Rectal smooth muscle tissue (tissue), 1 donor: Measurements from ENCODE around the gene TAF15.

Experiments
- H3K27ac ChIP-seq: one replicate; pipeline ENCODE4 v1.7.0; 2013; ENCODE audit warnings: low read depth, low read length, inconsistent platforms
- H3K27me3 ChIP-seq: one replicate; pipeline ENCODE4 v1.7.0; 2013; ENCODE audit warnings: low read length; ENCODE audit not compliant: control insufficient read depth, insufficient read depth
- H3K36me3 ChIP-seq: one replicate; pipeline ENCODE4 v1.7.0; 2013; ENCODE audit warnings: low read length; ENCODE audit not compliant: control insufficient read depth, insufficient read depth
- H3K4me1 ChIP-seq: one replicate; pipeline ENCODE4 v1.7.0; 2013; ENCODE audit warnings: low read length; ENCODE audit not compliant: control insufficient read depth, insufficient read depth
- H3K4me3 ChIP-seq: one replicate; pipeline ENCODE4 v1.7.0; 2013; ENCODE audit warnings: low read length
- H3K9ac ChIP-seq: one replicate; pipeline ENCODE4 v1.7.0; 2013; ENCODE audit warnings: low read length

Gene TAF15

DNA sequence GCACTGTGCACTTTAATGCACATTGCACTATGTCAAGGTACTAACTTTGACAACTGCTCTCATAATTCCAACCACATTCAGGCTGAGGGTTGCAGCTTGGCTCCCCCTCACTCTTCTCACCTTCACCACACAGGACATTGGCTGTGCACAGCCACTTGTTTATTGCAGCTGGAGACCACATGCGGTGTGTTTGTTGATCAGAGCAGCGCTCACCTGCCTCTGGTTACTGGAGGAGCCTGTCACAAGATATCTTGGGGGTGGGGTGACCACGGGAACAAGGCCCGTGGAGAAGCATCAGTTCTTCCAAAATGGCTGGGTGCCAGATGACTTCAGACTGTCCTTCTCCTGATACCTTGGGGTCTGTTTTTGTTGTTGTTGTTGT lies 81.5 kb downstream of the TAF15 start:
- Histone ChIP-seq H3K9ac (no peak overlapping the region), H3K4me1 (no peaks in the 10 kb centered on the region), H3K27ac (no peak overlapping the region), H3K36me3 (no peaks in the 10 kb centered on the region), H3K27me3 (no peaks in the 10 kb centered on the region), H3K4me3 (no peak overlapping the region)

DNA sequence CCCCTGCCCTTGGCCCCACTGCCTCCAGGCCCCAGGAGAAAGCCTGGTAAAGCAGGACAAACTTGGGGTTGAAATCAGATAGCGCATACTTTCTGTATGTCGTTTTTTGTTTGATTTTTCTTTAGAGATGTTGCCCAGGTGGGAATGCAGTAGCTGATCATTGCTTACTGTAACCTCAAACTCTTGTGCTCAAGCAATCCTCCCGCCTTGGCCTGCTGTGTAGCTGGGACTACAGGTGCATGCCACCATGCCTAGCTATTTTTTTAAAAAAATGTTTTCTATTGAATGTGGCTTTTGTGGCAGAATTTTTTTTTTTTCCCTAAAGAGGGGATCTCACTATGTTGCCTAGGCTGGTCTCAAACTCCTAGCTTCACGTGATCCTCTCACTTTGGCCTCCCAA lies 82.0 kb downstream of the TAF15 start:
- Histone ChIP-seq H3K27ac (no peak overlapping the region), H3K9ac (no peak overlapping the region), H3K4me1 (no peaks in the 10 kb centered on the region), H3K4me3 (no peak overlapping the region), H3K27me3 (no peaks in the 10 kb centered on the region), H3K36me3 (no peaks in the 10 kb centered on the region)

DNA sequence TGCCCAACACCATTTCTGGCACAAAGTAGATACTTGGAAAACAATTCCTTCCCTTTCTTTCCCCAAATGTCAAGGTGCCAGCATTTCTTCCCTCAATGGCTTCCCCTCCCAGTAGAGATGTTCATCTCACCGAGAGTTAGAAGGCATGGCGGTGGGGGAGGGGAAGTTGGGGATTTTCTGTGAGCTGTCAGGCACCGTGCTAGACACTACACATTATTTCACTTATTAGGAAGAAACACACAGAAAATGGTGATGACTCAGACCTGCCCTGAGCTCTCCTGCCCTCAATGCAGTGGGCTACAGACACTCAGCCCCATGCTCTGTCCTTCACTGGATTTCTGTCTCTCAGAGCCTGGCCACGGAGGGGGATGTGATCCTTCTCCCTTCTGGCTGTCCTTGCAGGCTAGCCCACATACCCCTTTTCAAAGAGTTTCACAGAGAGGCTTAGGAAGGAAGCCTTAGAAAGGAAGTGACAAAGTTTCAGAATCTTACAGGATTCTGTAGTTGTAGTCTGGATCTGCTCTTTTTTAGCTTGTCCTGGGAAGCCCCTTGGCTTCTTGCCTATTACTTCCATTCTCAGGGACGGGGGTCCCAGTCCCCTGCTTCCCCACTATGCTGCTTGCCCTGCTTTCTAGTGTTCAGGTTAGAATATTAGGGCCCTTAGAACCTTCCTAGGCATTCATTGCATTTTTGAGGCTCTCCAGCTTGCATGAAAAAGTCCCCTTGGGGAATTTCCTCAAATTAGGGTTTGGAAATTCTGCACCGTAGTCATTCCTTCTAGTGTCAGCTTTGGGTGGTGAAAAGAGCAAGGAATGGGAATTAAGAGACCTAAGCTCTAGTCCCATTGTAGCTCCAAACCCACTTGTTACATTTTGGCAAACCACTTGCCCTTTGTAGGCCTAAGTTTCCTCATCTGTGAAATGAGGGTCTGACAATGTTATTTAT lies 83.1 kb downstream of the TAF15 start:
- Histone ChIP-seq H3K4me1 (no peaks in the 10 kb centered on the region), H3K9ac (no peak overlapping the region), H3K36me3 (no peaks in the 10 kb centered on the region), H3K27ac (no peak overlapping the region), H3K4me3 (no peak overlapping the region), H3K27me3 (no peaks in the 10 kb centered on the region)

- Histone ChIP-seq H3K27ac (no peak overlapping the region), H3K9ac (no peak overlapping the region), H3K4me3 (no peak overlapping the region), H3K4me1 (no peaks in the 10 kb centered on the region), H3K36me3 (no peaks in the 10 kb centered on the region), H3K27me3 (no peaks in the 10 kb centered on the region)
These were observed 84.5 kb downstream of the TAF15 start for GRCh38 chr17:35893751-35894150.

DNA sequence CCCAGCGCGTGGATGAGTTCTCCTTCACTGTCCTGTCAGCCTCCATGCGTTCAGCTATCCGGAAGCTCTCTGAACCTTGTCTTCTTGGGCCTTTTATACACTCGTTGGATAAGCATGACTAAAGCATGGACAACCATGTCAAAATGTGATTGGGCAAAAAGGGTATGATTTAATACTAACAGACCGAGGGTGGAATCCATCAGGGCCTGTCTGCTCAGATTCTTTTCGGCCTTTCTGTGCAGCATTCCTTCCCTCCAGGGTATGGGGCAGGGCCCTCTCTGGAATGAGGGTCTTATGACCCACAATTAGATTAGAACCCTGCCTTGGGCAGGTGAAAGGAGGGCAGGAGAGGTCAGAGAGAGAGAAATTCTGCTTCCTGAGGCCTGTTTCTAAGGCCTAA lies 84.9 kb downstream of the TAF15 start:
- Histone ChIP-seq H3K36me3 (no peaks in the 10 kb centered on the region), H3K4me3 (no peak overlapping the region), H3K4me1 (no peaks in the 10 kb centered on the region), H3K27me3 (no peaks in the 10 kb centered on the region), H3K9ac (no peak overlapping the region), H3K27ac (no peak overlapping the region)

- Histone ChIP-seq H3K4me1 (no peaks in the 10 kb centered on the region), H3K9ac (no peak overlapping the region), H3K27me3 (no peaks in the 10 kb centered on the region), H3K4me3 (no peak overlapping the region), H3K36me3 (no peaks in the 10 kb centered on the region), H3K27ac (no peak overlapping the region)
These were observed 86.6 kb downstream of the TAF15 start for GRCh38 chr17:35895636-35896587.
